GM21528 (cell line): ENCODE data around the gene CUL9.

ENCODE experiments used
- ATAC-seq: cut with Tn5 transposase; IDR thresholded peaks from one replicate; pipeline ENCODE4 v1.9.1; 2021; ENCODE audit warnings: mild to moderate bottlenecking, moderate library complexity; ENCODE audit not compliant: unreplicated experiment, low FRiP score

The CUL9 gene

GRCh38 chr6:43250992-43251373, 69.0 kb downstream of the CUL9 start:
- ATAC-seq: no peak

- no peak for ATAC-seq
Observed at GRCh38 chr6:43253401-43253800, 71.4 kb downstream of the CUL9 start.

- ATAC-seq: no peak
Observed at GRCh38 chr6:43254138-43254817, 72.3 kb downstream of the CUL9 start.

DNA sequence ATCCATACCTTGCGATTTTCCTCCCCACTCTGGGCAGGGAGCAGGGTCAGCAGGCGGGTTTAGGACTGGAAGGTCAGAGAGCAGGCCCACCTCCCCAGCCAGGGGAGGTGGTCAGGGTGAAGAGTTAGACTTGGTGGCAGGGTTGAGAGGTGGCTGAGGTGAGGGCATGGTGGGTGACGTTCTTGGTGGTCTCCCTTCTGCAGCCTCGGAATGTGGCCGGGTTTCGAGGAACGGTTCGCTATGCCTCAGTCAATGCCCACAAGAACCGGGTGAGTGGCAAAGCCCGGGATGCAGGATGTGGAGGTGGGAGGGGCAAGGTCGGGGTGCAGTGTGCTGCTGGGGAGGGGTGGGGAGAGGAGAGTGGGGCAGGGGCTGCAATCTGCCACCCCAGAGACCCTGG, 72.8 kb downstream of the CUL9 start:
- no peak for ATAC-seq

- no peak for ATAC-seq
Observed at GRCh38 chr6:43255408-43256054, 73.5 kb downstream of the CUL9 start.

DNA sequence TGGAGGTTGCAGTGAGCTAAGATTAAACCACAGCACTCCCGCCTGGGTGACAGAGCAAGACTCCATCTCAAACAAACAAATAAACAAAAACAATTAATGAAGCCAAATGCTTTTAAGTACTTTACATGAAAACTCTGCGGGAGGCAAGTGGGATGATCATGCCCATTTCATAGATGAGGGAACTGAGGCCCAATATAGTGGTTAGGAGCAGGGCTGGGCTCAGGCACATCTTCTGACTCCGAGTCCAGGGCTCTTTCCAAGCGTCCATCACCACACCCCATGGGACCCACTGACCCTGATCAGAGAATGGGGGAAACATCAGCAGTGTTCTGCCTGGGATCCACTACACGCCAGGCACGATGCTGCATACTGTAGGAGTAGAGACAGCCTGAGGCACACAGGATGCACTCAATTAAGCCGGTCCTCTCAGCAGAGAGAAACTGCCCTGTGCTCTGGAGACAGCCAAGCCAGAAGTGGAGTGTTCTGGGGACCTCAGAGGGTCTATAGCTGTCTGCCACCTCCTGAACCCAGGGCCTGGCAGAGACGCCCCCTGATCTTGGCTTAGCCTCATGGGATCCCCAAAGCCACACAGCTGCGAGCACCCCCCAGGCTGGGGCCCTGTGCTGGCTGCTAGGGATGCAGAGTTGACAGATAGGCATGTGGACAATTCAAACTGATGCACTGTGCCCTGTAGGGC, 74.8 kb downstream of the CUL9 start:
- ATAC-seq: no peak

DNA sequence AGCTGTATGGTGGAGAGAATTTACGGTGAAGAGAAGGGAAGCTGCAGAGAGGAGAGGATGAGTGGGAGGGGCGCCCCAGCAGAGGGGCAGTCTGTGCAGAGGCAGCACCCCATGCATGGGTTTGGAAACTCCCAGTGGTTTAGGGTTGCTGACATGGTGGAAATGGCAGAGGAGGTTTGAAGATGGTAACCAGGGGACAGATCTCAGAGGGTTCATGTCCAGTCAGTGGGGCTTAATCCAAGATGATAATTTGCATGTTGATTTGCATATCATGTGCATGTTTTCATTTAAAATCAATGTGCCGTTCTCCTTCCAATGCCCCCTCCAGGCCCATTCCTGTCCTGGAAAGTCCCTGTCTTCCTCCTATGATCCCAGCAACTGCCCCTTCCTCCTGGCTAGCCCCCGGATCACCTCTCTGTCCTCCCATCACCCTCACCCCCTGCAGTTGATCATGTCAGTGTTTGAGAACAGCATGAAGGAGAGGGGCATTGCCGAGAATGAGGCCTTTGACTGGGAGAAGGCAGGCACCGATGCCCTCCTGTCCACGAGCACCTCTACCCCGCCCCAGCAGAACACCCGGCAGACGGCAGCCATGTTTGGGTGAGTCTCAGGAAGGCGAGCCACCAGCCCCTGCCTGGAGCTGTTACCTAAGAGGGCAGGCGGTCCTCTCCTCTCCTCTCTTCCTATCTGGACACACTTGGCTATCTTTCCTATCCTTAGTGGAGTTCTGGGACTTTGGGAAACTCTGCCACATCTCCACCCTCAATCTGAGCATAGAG, 75.6 kb downstream of the CUL9 start:
- ATAC-seq: no peak

GRCh38 chr6:43258180-43258579, 76.2 kb downstream of the CUL9 start:
- no peak for ATAC-seq

DNA sequence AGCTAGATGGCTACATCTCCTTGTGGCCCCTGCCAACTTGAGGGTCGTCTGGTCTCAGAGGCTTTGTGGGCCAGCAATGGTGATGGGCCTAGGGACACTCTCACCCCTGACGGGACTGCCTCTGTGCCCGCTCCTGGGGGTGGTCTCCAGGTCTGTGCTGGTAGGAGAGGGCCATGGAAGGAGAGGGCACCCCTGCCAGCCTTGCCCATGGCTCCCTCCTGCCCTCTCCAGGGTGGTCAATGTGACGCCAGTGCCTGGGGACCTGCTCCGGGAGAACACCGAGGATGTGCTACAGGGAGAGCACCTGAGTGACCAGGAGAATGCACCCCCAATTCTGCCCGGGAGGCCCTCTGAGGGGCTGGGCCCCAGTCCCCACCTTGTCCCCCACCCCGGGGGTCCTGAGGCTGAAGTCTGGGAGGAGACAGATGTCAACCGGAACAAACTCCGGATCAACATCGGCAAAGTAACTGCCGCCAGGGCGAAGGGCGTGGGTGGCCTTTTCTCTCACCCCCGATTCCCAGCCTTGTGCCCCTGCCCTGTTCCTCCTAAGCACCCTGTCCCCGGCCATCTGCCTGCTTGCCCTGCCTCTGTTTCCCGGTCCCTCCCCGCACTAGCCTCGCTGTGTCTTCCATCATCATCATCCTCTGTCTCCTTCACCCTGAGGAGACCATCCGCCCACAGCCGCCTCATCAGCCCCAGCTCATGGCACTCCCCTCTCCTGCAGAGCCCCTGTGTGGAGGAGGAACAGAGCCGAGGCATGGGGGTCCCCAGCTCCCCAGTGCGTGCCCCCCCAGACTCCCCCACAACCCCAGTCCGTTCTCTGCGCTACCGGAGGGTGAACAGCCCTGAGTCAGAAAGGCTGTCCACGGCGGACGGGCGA, 77.1 kb downstream of the CUL9 start:
- ATAC-seq: no peak

GRCh38 chr6:43260791-43261190, 78.8 kb downstream of the CUL9 start:
- ATAC-seq: no peak

DNA sequence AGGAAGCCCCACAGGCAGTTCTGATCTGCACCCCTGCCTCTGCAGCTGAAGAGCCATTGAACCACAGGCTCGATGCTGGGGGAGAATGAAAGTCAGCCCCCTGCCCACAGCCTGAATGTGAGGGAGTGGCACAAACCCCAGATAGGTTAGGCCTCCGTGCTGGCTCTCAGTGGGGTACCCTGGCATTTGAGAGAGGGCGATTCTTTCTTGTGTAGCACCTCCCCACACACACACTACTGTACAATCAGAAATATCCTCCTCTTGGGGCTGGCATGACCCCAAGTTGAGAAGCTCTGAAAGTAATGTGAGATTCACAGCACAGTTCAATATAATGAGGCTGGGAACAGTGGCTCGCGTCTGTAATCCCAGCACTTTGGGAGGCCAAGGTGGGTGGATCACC, 79.2 kb downstream of the CUL9 start:
- ATAC-seq: no peak

- ATAC-seq: no peak
Observed at GRCh38 chr6:43262000-43262779, 80.2 kb downstream of the CUL9 start.

DNA sequence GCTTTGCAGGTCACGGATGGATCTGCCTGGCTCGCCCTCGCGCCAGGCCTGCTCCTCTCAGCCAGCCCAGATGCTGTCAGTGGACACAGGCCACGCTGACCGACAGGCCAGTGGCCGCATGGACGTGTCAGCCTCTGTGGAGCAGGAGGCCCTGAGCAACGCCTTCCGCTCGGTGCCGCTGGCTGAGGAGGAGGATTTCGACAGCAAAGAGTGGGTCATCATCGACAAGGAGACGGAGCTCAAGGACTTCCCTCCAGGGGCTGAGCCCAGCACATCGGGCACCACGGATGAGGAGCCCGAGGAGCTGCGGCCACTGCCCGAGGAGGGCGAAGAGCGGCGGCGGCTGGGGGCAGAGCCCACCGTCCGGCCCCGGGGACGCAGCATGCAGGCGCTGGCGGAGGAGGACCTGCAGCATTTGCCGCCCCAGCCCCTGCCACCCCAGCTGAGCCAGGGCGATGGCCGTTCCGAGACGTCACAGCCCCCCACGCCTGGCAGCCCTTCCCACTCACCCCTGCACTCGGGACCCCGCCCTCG, 80.9 kb downstream of the CUL9 start:
- ATAC-seq: no peak

DNA sequence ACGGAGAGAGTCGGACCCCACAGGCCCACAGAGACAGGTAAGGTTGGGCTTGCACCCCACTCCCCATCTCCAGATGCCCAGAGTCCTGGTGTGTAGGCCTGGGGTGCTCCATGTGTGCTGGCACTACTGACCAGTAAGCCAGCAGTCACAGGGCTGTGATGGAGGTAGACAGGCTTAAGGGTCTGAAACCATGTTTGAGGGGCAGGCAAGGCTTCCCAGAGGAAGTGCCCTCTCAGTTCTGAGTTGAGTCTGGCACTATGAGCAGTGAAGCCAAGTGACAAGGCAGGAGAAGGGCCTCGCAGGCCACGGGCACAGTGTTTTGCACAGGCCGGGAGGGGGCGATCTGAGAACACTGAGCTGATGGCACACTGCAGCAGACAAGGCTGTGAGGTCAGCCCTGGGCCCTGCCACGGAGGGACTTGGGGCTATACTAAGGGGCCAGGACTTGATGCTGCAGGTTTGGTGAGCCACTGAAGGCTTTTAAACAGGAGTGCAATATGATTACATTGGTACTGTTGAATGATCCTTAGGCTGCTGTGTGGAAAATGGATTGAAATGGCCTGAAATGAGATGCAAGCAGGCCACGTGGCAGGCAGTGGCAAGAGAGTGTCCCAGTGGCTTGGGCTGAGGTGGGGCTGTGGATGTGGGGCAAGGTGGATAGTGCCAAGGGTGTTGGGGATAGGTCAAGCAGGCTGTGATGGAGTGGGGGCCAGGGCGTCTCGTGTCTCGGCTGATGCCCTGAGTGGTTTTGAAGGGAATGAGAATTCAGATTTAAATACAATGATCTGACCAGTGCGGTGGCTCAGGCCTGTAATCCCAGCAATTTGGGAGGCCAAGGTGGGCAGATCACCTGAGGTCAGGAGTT, 81.5 kb downstream of the CUL9 start:
- no peak for ATAC-seq

GRCh38 chr6:43264599-43265145, 82.7 kb downstream of the CUL9 start:
- ATAC-seq: no peak

DNA sequence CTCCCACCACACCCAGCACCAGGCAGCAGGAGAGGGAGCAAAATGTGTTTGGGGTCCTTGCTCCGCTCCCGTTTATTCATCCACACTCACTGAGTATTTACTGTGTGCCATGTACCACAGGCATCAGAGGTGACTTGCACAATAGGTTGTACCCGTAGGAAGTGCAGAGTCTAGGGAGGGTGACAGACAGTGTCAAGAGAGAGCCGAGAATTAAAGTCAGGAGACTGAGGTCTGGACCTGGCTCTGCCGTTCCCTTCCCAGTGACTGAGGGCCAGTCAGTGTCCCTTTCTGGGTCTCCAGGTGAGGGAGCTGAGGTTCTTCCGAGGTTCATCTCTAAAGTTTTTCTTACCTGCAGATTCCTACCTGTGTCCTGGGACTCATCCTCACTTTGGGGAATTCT, 83.6 kb downstream of the CUL9 start:
- ATAC-seq: no peak

DNA sequence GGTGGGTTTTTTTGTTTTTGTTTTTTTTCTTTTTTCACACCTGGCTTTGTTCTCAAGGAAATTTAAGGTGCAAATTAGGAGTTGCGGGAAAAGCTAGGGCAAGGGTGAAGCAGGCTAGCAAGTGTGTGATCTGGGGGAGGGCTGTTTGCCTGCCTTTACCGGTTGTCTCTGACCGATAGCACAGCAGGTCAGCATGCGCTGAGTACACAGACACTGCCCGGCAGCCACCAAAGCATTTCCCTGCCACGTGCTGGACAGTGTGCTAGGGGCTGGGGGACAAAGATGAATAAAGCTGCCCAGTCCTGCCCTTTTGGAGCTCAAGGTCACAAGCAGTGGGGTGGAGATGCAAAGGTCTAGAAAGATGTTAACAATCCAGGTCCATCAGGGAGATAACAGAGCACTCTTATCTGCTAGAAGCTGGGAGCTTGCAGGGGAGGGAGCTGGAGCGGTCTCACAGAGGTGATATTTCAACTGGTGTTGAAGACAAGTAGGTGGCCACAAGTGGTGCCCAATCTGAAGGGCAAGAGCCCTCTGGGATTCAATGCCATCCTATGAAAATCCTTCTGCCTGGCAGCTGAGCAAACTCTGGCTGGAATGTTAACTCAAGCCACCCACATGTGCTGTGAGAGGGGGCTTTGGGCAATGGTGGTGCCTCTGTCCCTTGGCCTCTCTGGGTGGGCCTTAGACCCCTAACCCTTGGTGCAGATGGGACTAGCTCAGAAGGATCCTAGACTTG, 85.8 kb downstream of the CUL9 start:
- ATAC-seq: no peak
